H9 (cell line): ENCODE data around the gene CAMTA1. TPM values are rescaled to one million over a fixed set of nuclear protein-coding genes. Genes with fewer than 3 reads are reported as not detected.

Experiments used
- DNase-seq: peaks from one replicate; pipeline ENCODE4 v3.0.0-alpha.2; 2017
- H2AFZ ChIP-seq: one replicate; pipeline ENCODE4 v1.6.1; 2013; ENCODE audit warnings: mild to moderate bottlenecking, low read length, control low read depth, moderate library complexity
- H2AK5ac ChIP-seq: 2 replicates; pipeline ENCODE4 v1.6.1; 2013; ENCODE audit warnings: low read length, control low read depth, mixed read lengths; ENCODE audit not compliant: insufficient read length
- H2BK120ac ChIP-seq: one replicate; pipeline ENCODE4 v1.6.1; 2013; ENCODE audit warnings: low read depth, mild to moderate bottlenecking, low read length, control low read depth, inconsistent platforms; ENCODE audit not compliant: poor library complexity, severe bottlenecking
- H2BK12ac ChIP-seq: 2 replicates; pipeline ENCODE4 v1.6.1; 2013; ENCODE audit warnings: low read length, control low read depth, mixed read lengths, low read depth; ENCODE audit not compliant: insufficient read length
- H2BK15ac ChIP-seq: 2 replicates; pipeline ENCODE4 v1.6.1; 2013; ENCODE audit warnings: low read depth, low read length, control low read depth
- H2BK20ac ChIP-seq: one replicate; pipeline ENCODE4 v1.6.1; 2013; ENCODE audit warnings: low read depth, mild to moderate bottlenecking, low read length, control low read depth, inconsistent platforms; ENCODE audit not compliant: poor library complexity, severe bottlenecking
- H2BK5ac ChIP-seq: 2 replicates; pipeline ENCODE4 v1.6.1; 2013; ENCODE audit warnings: low read length, control low read depth, mixed read lengths; ENCODE audit not compliant: insufficient read length
- H3K14ac ChIP-seq: 2 replicates; pipeline ENCODE4 v1.6.1; 2013; ENCODE audit warnings: low read length, control low read depth; ENCODE audit not compliant: insufficient read depth
- H3K18ac ChIP-seq: 2 replicates; pipeline ENCODE4 v1.6.1; 2013; ENCODE audit warnings: low read depth, mild to moderate bottlenecking, mixed read lengths, low read length, control low read depth; ENCODE audit not compliant: insufficient read length
- H3K23ac ChIP-seq: 2 replicates; pipeline ENCODE4 v1.6.1; 2013; ENCODE audit warnings: low read length, control low read depth, mixed read lengths, low read depth; ENCODE audit not compliant: insufficient read length
- H3K23me2 ChIP-seq: 2 replicates; pipeline ENCODE4 v1.6.1; 2013; ENCODE audit warnings: low read depth, mild to moderate bottlenecking, mixed read lengths, low read length, control low read depth; ENCODE audit not compliant: insufficient read length, poor library complexity, severe bottlenecking
- H3K27ac ChIP-seq: 2 replicates; pipeline ENCODE4 v1.5.1; 2013; ENCODE audit warnings: low read length, control low read depth, mixed read lengths, low read depth; ENCODE audit not compliant: insufficient read length
- H3K27me3 ChIP-seq: 2 replicates; pipeline ENCODE4 v1.6.1; 2013; ENCODE audit warnings: low read length, control low read depth, inconsistent platforms; ENCODE audit not compliant: insufficient read depth
- H3K4ac ChIP-seq: 2 replicates; pipeline ENCODE4 v1.6.1; 2013; ENCODE audit warnings: low read depth, mild to moderate bottlenecking, control low read depth, inconsistent platforms, low read length, moderate library complexity
- H3K4me1 ChIP-seq: 2 replicates; pipeline ENCODE4 v1.6.1; 2013; ENCODE audit warnings: low read length, control low read depth, inconsistent platforms; ENCODE audit not compliant: insufficient read depth
- H3K4me2 ChIP-seq: 2 replicates; pipeline ENCODE4 v1.6.1; 2013; ENCODE audit warnings: low read length, control low read depth, mixed read lengths; ENCODE audit not compliant: insufficient read length, insufficient read depth
- H3K56ac ChIP-seq: 2 replicates; pipeline ENCODE4 v1.6.1; 2013; ENCODE audit warnings: low read depth, mild to moderate bottlenecking, mixed read lengths, low read length, control low read depth; ENCODE audit not compliant: insufficient read length
- H3K79me1 ChIP-seq: 2 replicates; pipeline ENCODE4 v1.6.1; 2013; ENCODE audit warnings: low read depth, mild to moderate bottlenecking, moderate library complexity, low read length, control low read depth, inconsistent platforms; ENCODE audit not compliant: insufficient read depth, poor library complexity, severe bottlenecking
- H3K79me2 ChIP-seq: 2 replicates; pipeline ENCODE4 v1.6.1; 2013; ENCODE audit warnings: low read length, control low read depth, inconsistent platforms; ENCODE audit not compliant: insufficient read depth
- H3K9ac ChIP-seq: 2 replicates; pipeline ENCODE4 v1.6.1; 2013; ENCODE audit warnings: low read length, control low read depth, mixed read lengths; ENCODE audit not compliant: insufficient read length; ENCODE audit errors: extremely low read depth
- H3K9me3 ChIP-seq: one replicate; pipeline ENCODE4 v1.6.1; 2013; ENCODE audit warnings: low read depth, low read length, inconsistent platforms; ENCODE audit not compliant: control insufficient read depth
- H3T11ph ChIP-seq: one replicate; pipeline ENCODE4 v1.6.1; 2013; ENCODE audit warnings: mild to moderate bottlenecking, low read length, control low read depth, inconsistent platforms
- H4K20me1 ChIP-seq: one replicate; pipeline ENCODE4 v1.6.1; 2013; ENCODE audit not compliant: control insufficient read depth, insufficient read length, insufficient read depth
- H4K5ac ChIP-seq: 2 replicates; pipeline ENCODE4 v1.6.1; 2013; ENCODE audit warnings: low read depth, mild to moderate bottlenecking, mixed read lengths, low read length, control low read depth; ENCODE audit not compliant: insufficient read length
- H4K8ac ChIP-seq: replicated peaks from 2 replicates; pipeline ENCODE4 v1.6.1; 2013; ENCODE audit warnings: low read length, control low read depth, mixed read lengths, low read depth; ENCODE audit not compliant: insufficient read length
- H4K91ac ChIP-seq: 2 replicates; pipeline ENCODE4 v1.6.1; 2013; ENCODE audit warnings: low read depth, mild to moderate bottlenecking, moderate library complexity, mixed read lengths, low read length, control low read depth; ENCODE audit not compliant: insufficient read length
- H3K27ac Mint-ChIP-seq, 3 experiments: 2 replicates in 2 of 3; 3 replicates in 1 of 3; pipeline ENCODE4 v1.8.0; 2020 to 2021; ENCODE audit warnings: mixed read lengths in 3 of 3, mild to moderate bottlenecking in 1 of 3, moderate library complexity in 1 of 3
- H3K27me3 Mint-ChIP-seq: 2 replicates; pipeline ENCODE4 v1.8.0; 2021; ENCODE audit warnings: low read depth, mild to moderate bottlenecking, moderate library complexity, mixed read lengths
- H3K36me3 Mint-ChIP-seq, 3 experiments: 2 replicates in 2 of 3; 3 replicates in 1 of 3; pipeline ENCODE4 v1.8.0; 2020 to 2021; ENCODE audit warnings: low read depth in 3 of 3, mixed read lengths in 3 of 3; ENCODE audit not compliant: insufficient read depth in 1 of 3
- H3K4me1 Mint-ChIP-seq, 2 experiments: 2 replicates each; pipeline ENCODE4 v1.8.0; 2020; ENCODE audit warnings: mixed read lengths in 2 of 2
- H3K4me3 Mint-ChIP-seq, 2 experiments: 2 replicates in 1 of 2; 3 replicates in 1 of 2; pipeline ENCODE4 v1.8.0; 2020 to 2021; ENCODE audit warnings: mild to moderate bottlenecking in 2 of 2, mixed read lengths in 2 of 2, moderate library complexity in 1 of 2
- H3K9me3 Mint-ChIP-seq, 2 experiments: 2 replicates in 1 of 2; 3 replicates in 1 of 2; pipeline ENCODE4 v1.8.0; 2020; ENCODE audit warnings: mild to moderate bottlenecking in 2 of 2, mixed read lengths in 2 of 2, moderate library complexity in 1 of 2
- CTCF ChIP-seq: fragments of 200-600 bp; sonication (generic); conservative IDR thresholded peaks from 3 replicates; pipeline ENCODE4 v1.8.0; 2021; ENCODE audit warnings: antibody characterized with exemption, mild to moderate bottlenecking
- WGBS: extraction: QIAGEN DNeasy Blood & Tissue Kit; methylation state at CpG from one replicate; pipeline ENCODE4 v1.1.7; 2013; ENCODE audit warnings: missing lambda C conversion rate, low lambda C conversion rate, mixed read lengths; ENCODE audit not compliant: insufficient read length; ENCODE audit errors: extremely low coverage; 5-methylcytosine and 5-hydroxymethylcytosine counted together
- total RNA-seq: library from RNA; stranded (reverse); gene quantifications from 2 replicates; pipeline ENCODE4 v1.2.1, GENCODE V29; 2021

Gene CAMTA1
- total RNA-seq, 1 experiment from 2014 or later, result 115 TPM

GRCh38 chr1:7247158-7247557 is 461.9 kb downstream of the CAMTA1 start:
- Histone ChIP-seq H3K4ac (no peak overlapping the region), H3K79me2 (no peaks in the 10 kb centered on the region), H3K79me1 (no peaks in the 10 kb centered on the region), H2BK120ac (no peak overlapping the region), H3T11ph (no peak overlapping the region), H4K8ac (no peak overlapping the region), H3K27me3 (no peaks in the 10 kb centered on the region), H2BK12ac (no peak overlapping the region), H2AFZ (no peak overlapping the region), H3K9ac (no peak overlapping the region), H2BK20ac (no peak overlapping the region), H3K56ac (no peak overlapping the region), H4K20me1 (no peaks in the 10 kb centered on the region), H3K23me2 (no peaks in the 10 kb centered on the region), H4K5ac (no peak overlapping the region), H3K4me1 (0 out of 2 replicates have a peak, but pooled peaks cover 2% of the 10 kb centered on the region), H3K9me3 (no peaks in the 10 kb centered on the region), H3K14ac (no peak overlapping the region), H3K4me2 (no peak overlapping the region), H3K27ac (no peak overlapping the region), H3K18ac (no peak overlapping the region), H3K23ac (no peak overlapping the region), H2BK5ac (no peak overlapping the region), H2AK5ac (no peak overlapping the region), H2BK15ac (no peak overlapping the region), H4K91ac (no peak overlapping the region)
- Mint-ChIP-seq H3K4me1 (peaks cover 5 to 8% of the 10 kb centered on the region in 2 experiments), H3K36me3 (0 out of 7 replicates have a peak, but pooled peaks cover 0 to 2% (median 0%) of the 10 kb centered on the region in 3 experiments), H3K9me3 (peaks cover 3 to 4% of the 10 kb centered on the region in 2 experiments; a peak in 3 of 5 replicates), H3K27me3 (no peaks in the 10 kb centered on the region; the same call in 1 of the 2 replicates), H3K4me3 (no peak overlapping the region), H3K27ac (no peak overlapping the region; a peak in 1 of 7 replicates)
- no peak for TF ChIP-seq CTCF
- no peak for DNase-seq
- no CpG with 5 or more reads among the region's 6 CpGs for WGBS
